Loucy (cell line): ENCODE measurements around the gene TMED4.

Experiments used
- H2AFZ ChIP-seq: fragments of 200-600 bp; sonication (generic); 2 replicates; pipeline ENCODE4 v1.6.0; 2016; ENCODE audit warnings: antibody characterized with exemption, mild to moderate bottlenecking, low read length, moderate library complexity
- H3F3A ChIP-seq: fragments of 200-600 bp; 2 replicates; pipeline ENCODE4 v1.6.0; 2016; ENCODE audit warnings: antibody characterized with exemption, low read depth, mild to moderate bottlenecking
- H3K27me3 ChIP-seq: fragments of 200-600 bp; sonication (generic); 2 replicates; pipeline ENCODE4 v1.6.1; 2014; ENCODE audit warnings: low read length, mild to moderate bottlenecking; ENCODE audit not compliant: insufficient read depth, poor library complexity, severe bottlenecking
- H3K36me3 ChIP-seq: fragments of 200-600 bp; sonication (generic); 2 replicates; pipeline ENCODE4 v1.6.1; 2016; ENCODE audit warnings: low read length; ENCODE audit not compliant: insufficient read depth
- H3K4me1 ChIP-seq: fragments of 200-600 bp; sonication (generic); 2 replicates; pipeline ENCODE4 v1.5.1; 2014; ENCODE audit warnings: low read length, mild to moderate bottlenecking; ENCODE audit not compliant: insufficient read depth, poor library complexity, severe bottlenecking
- H3K4me2 ChIP-seq: fragments of 200-600 bp; sonication (generic); 2 replicates; pipeline ENCODE4 v1.6.0; 2014; ENCODE audit warnings: antibody characterized with exemption, low read length, low read depth, mild to moderate bottlenecking; ENCODE audit not compliant: poor library complexity, severe bottlenecking
- H3K4me3 ChIP-seq: fragments of 200-600 bp; sonication (generic); 2 replicates; pipeline ENCODE4 v1.5.1; 2014; ENCODE audit warnings: low read length, mild to moderate bottlenecking, mixed read lengths; ENCODE audit not compliant: poor library complexity, severe bottlenecking
- H3K79me2 ChIP-seq: fragments of 200-600 bp; sonication (generic); 2 replicates; pipeline ENCODE4 v1.6.1; 2014; ENCODE audit warnings: low read length; ENCODE audit not compliant: insufficient read depth
- H3K9ac ChIP-seq: fragments of 200-600 bp; sonication (generic); 2 replicates; pipeline ENCODE4 v1.6.0; 2014; ENCODE audit warnings: mild to moderate bottlenecking, low read depth, low read length, moderate library complexity; ENCODE audit not compliant: poor library complexity, severe bottlenecking
- H3K9me2 ChIP-seq: fragments of 200-600 bp; sonication (generic); replicated peaks from 2 replicates; pipeline ENCODE4 v1.6.1; 2016; ENCODE audit warnings: low read depth, low read length, mixed read lengths
- H3K9me3 ChIP-seq: fragments of 200-600 bp; sonication (generic); 2 replicates; pipeline ENCODE4 v1.6.1; 2014; ENCODE audit warnings: mild to moderate bottlenecking, antibody characterized with exemption, low read length, low read depth; ENCODE audit not compliant: insufficient read depth
- H4K20me1 ChIP-seq: fragments of 200-600 bp; sonication (generic); 2 replicates; pipeline ENCODE4 v1.6.0; 2014; ENCODE audit warnings: antibody characterized with exemption, low read length, mild to moderate bottlenecking; ENCODE audit not compliant: insufficient read depth, poor library complexity, severe bottlenecking
- EZH2phosphoT487 ChIP-seq: fragments of 200-600 bp; IDR thresholded peaks from 2 replicates; pipeline ENCODE4 v1.6.1; 2018; ENCODE audit warnings: antibody characterized with exemption, mild to moderate bottlenecking, moderate library complexity, borderline replicate concordance
- TF ChIP-seq, protein P1 (sequence below): fragments of 200-600 bp; sonication (generic); conservative IDR thresholded peaks from 2 replicates; pipeline ENCODE4 v1.5.1; 2014; ENCODE audit warnings: mild to moderate bottlenecking, antibody characterized with exemption, low read length

Gene TMED4

GRCh38 chr7:44530990-44531389 is 51.0 kb downstream of the TMED4 start:
- H4K20me1 ChIP-seq, result no peaks in the 10 kb centered on the region
- no peaks in the 10 kb centered on the region for H3K9me2 ChIP-seq
- H3K4me2 ChIP-seq, result no peak overlapping the region
- no peaks in the 10 kb centered on the region for H3K27me3 ChIP-seq
- H3K9me3 ChIP-seq, result no peaks in the 10 kb centered on the region
- no peaks in the 10 kb centered on the region for H3K79me2 ChIP-seq
- no peak overlapping the region for H3K4me3 ChIP-seq
- H3F3A ChIP-seq, result no peaks in the 10 kb centered on the region
- no peaks in the 10 kb centered on the region for H3K4me1 ChIP-seq
- no peaks in the 10 kb centered on the region for H3K36me3 ChIP-seq
- no peak overlapping the region for H2AFZ ChIP-seq
- no peak for TF ChIP-seq EZH2phosphoT487
- TF ChIP-seq, protein P1, sequence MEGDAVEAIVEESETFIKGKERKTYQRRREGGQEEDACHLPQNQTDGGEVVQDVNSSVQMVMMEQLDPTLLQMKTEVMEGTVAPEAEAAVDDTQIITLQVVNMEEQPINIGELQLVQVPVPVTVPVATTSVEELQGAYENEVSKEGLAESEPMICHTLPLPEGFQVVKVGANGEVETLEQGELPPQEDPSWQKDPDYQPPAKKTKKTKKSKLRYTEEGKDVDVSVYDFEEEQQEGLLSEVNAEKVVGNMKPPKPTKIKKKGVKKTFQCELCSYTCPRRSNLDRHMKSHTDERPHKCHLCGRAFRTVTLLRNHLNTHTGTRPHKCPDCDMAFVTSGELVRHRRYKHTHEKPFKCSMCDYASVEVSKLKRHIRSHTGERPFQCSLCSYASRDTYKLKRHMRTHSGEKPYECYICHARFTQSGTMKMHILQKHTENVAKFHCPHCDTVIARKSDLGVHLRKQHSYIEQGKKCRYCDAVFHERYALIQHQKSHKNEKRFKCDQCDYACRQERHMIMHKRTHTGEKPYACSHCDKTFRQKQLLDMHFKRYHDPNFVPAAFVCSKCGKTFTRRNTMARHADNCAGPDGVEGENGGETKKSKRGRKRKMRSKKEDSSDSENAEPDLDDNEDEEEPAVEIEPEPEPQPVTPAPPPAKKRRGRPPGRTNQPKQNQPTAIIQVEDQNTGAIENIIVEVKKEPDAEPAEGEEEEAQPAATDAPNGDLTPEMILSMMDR, result no peak
- no peak overlapping the region for H3K9ac ChIP-seq
